GM18511 (cell line): ENCODE measurements around the gene RPEL1.
"Not testable (repeated sequence)": the region's sequence is repeated elsewhere in the genome, so short reads cannot be mapped to it uniquely, and the experiment has no call there.

ENCODE experiments used
- ATAC-seq: cut with Tn5 transposase; IDR thresholded peaks from one replicate; pipeline ENCODE4 v1.9.1; 2021; ENCODE audit warnings: mild to moderate bottlenecking, moderate library complexity; ENCODE audit not compliant: unreplicated experiment

The RPEL1 gene

DNA sequence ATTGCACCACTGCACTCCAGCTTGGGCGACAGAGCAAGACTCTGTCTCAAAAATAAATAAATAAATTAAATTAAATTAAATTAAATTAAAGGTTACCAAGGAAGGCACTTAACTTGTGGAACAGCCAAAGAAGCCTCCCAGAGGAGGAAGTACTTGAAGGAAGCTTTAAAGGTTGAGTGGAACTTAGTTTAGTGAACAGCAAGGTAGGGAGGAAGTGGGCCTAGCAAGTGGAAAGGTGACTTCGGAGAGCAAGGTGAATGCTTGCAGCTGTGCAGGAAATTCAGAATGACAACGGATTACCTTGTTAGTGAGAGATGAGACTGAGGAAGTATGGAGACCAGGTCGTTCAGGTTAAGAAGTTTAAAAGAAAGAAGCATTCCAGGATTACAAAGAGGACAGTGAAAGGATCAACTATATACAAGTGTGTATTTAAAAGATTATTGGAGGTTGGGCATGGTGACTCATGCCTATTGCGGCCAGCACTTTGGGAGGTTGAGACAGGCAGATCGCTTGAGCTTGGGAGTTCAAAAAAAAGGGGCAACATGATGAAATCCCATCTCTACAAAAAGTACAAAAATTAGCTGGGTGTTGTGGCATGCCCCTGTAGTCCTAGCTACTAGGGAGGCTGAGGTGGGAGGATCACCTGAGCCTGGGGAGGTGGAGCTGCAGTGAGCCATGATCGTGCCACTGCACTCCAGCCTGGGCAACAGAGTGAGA is 12.8 kb upstream of the RPEL1 start:
- no peak for ATAC-seq

DNA sequence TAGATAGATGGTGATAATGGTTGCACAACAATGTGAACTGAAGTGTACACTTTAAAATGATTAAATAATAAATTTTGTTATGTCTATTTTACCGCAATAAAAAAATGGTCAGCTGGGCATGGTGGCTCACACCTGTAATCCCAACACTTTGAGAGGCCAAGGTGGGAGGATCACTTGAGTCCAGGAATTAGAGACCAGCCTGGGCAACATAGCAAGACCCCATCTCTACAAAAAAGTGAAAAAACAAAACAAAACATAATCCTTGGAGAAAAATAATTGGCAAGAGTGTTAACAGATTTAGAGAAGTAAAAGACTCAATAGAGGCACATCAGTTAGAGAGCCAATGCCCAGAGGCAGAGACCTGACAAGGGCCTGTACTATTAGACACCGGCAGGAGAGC is 9.9 kb upstream of the RPEL1 start:
- ATAC-seq: no peak

DNA sequence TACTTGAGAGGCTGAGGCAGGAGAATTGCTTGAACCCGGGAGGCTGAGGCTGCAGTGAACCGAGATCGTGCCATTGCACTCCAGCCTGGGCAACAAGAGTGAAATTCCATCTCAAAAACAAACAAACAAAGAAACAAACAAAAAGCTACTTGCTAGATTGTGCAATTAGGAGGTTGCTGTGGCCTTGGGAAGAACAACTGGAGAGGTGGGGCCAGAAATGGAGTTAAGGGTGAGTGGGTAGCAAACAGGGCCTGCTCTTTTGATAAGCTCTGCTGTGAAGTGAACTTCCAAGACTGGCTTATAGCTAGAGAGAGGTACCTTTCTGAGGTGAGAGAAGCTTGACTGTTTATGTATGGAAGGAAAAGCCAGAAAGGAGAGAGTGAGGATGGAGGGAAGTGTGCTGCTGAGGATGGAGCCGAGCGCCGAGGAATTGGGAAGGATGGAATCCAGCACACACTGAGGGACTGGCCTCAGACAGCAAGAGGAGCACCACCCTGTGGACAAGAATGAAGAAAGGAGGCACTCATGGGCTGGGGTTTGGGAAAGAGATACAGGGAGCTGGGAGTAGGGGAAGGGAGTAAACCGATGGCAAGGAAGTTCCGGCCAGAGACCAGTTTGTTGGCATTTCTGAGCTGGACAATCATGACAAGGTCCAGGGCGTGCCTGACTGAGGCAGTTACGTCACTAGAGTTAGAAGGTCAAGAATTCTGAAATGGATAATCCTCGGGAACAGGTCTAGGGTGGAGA is 7.0 kb upstream of the RPEL1 start:
- no peak for ATAC-seq

DNA sequence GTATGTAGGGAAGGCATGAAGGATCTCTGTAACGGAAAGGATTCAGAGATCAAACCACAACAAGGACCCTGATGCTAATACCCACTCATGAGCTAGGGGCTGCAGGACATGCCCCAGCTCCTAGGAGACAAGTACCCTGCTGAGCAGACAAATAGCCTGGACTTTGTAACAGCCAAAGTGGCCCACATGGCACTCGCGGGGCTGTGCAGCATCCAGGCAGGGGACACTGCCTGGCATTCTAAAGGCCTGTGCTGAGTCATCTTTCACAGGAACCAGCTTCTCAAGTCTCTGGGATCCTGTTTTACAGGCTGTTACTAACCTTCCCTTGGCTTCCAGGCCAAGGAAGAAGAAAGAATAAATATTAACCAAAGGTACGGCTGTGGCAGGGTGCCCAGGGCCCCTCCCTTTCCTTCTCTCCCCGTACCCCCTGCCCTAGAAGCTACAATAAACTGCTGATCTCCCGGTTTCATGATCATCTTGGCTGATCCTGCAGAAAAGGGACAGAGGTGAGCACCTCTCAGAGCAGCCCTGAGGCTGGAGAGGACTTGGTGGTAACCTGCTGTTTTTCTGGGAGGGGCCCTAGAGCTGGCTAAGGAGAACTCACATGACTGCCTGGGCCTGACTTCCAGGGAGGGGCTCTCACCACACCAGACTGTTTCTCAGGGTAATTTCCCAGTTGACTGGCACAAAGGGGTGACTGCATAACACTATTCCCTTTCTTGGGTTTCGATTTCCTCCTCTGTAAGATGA is 4.2 kb upstream of the RPEL1 start:
- no peak for ATAC-seq

DNA sequence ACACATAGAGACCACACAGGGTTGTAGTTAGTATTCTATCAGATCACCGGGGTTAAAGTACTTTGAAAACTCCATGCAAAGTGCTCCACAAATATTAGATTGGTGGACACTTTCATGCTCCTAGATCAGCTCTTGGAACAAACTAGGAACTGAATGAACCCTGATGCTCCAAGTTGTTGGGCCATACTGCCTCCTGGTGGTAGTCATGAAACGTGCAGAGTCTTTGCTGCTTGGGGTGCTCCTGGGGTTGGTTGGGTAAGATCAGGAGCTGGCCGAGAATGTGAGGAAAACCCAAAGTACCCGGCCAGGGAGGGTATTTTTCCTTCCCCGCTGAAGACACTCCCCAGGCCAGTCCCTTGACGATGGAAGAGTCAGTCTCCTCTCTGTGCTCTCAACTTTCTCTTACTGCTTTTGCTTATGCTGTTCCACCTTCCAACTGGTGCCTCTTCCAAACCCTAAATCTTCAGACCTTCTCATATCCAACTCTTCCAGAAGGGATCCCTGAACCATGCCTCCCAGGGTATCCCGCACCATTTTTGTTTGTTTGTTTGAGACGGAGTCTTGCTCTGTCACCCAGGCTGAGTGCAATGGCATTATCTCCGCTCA is 918 bp upstream of the RPEL1 start:
- no peak for ATAC-seq

DNA sequence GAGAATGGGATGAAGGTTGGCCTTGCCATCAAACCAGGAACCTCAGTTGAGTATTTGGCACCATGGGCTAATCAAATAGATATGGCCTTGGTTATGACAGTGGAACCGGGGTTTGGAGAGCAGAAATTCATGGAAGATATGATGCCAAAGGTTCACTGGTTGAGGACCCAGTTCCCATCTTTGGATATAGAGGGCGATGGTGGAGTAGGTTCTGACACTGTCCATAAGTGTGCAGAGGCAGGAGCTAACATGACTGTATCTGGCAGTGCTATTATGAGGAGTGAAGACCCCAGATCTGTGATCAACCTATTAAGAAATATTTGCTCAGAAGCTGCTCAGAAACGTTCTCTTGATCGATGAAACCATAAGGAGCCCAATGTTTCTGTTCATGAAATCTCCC is 637 bp downstream of the RPEL1 start:
- no peak for ATAC-seq

DNA sequence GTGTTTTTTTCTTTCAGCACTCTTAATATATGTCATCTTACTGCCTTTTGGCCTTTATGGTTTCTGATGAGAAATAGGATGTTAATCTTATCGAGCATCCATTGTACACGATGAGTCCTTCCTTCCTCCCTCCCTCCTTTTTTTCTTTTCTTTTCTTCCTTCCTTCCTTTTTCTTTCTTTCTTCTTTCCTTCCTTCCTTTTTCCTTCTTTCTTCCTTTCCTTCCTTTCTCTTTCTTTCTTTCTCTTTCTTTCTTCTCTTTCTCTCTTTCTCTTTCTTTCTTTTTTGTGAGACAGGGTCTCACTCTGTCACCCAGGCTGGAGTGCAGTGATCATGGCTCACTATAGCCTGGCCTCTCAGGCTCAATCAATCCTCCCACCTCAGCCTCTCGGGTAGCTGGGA is 8.4 kb downstream of the RPEL1 start:
- ATAC-seq: no peak

DNA sequence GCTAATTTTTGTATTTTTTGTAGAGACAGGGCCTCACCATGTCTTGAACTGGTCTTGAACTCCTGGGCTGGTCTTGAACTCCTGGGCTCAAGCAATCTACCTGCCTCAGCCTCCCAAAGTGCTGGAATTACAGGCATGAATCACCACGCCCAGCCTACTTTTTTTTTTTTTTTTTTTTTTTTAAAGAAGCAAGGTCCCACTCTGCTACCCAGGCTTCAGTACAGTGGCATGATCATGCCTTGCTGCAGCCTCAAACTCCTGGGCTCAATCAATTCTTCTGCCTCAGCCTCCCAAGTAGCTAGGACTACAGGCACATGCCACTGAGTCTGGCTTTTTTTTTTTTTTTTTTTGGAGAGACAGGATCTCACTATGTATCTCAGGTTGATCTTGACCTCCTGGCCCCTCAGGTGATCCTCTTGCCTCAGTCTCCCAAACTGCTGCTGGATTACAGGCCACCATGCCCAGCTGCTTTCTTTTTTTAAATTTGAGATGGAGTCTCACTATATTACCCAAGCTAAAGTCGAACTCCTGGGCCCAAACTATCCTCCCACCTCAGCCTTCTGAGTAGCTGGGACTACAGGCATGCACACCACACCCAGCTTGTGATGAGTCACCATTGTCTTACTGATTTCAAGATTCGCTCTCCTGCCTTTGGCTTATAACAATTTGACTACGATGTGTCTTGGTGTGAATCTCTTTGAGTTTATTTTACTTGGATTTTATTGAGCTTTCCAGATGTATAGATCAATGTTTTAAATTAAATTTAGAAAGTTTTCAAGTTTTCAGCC is 9.0 kb downstream of the RPEL1 start:
- ATAC-seq: no peak

DNA sequence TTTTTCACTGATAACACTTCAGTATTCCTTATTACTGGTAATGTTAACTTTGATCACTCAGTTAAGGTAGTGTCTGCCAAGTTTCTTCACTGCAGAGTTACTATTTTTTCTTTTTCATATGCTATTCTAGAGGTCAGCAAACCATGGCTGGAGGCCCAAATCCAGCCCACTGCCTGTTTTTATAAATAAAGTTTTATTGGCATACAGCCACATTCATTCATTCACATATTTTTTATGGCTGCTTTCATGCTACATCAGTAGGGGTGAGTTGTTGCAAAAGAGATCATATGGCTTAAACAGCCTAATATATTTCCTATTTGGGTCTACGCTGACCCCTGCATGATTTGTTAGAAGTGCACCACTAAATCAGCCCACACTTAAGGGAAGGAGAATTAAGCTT is 10.9 kb downstream of the RPEL1 start:
- no peak for ATAC-seq

DNA sequence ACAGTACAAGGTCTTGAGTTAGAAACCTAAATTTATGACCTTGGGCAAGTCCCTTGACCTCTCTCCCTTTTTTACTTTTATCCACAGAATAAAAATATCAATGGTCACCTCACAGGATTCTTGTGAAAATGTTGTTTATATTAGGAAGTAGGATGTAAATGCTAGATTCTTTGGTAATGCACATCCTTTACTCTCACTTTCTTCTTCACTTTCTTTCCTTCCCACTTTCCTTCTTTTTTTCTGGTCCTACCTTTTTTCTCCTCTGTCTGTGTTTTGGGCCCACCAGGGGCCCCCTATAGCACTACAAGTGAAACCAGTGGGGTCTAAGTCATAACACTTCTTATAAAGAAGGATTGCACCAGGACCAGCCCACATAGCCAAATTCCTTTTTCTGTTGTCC is 12.1 kb downstream of the RPEL1 start:
- no peak for ATAC-seq

DNA sequence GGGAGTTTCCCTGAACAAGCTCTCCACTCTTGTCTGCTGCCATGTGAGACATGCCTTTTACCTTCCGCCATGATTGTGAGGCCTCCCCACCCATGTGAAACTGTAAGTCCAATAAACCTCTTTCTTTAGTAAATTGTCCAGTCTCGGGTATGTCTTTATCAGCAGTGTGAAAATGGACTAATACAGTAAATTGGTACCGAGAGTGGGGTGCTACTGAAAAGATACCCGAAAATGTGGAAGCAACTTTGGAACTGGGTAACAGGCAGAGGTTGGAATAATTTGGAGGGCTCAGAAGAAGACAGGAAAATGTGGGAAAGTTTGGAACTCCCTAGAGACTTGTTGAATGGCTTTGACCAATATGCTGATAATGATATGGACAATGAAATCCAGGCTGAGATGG is 13.2 kb downstream of the RPEL1 start:
- ATAC-seq: not testable (repeated sequence)

DNA sequence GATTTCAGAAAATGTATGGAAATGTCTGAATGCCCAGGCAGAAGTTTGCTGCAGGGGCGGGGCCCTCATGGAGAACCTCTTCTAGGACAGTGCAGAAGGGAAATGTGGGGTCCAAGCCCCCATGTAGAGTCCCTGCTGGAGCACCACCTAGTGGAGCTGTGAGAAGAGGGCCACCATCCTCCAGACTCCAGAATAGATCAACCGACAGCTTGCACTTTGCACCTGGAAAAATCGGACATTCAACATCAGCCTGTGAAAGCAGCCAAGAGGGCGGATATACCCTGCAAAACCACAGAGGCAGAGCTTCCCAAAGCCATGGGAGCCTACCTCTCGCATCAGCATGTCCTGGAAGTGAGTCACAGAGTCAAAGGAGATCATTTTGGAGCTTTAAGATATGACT is 14.3 kb downstream of the RPEL1 start:
- ATAC-seq: no peak

DNA sequence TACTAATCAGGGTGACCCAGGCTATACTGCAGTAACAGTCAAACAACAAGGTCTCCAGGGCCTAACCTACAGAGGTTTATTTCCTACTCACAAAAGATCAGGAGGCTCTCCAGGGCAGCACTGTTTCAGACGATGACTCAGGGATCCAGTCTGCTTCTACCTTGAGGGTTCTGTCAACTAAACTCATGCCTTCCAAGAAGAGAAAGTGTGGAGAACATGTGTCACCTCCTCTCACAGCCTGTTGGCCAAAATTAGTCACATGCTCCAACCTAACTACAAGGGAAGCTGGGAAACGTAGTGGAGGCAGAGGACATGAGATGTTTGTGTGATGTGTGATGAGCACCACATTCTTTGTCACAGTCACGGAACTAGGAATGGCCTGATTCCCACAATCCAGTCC is 16.5 kb downstream of the RPEL1 start:
- ATAC-seq: no peak

DNA sequence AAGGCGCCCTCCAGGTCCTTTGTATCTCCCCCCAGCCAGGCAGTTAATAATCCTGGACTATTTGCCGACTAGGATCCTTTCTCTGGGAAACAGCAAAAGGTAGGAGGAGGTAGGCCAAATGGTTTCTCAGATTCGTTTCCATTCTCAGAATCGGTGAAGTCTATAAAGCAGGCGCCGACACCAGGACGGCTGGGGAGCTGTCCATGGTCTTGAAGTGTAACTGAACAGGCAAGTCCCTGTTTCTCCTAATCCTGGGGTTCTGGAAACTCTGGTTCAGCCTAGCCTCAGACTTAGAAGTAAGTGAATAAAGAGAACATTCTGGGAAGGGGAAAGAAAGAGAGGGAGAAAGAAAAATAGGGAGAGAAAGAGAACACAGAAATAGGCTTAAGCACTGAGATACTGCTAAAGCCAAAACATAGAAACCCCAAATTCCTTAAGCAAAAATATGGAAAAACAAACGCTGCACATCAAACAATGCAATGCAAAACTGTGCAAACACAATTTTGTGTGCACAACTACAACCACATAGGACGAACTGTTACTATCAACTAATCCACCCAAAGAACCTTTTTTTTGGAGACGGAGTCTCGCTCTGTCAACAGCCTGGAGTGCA is 20.1 kb downstream of the RPEL1 start:
- ATAC-seq: no peak

DNA sequence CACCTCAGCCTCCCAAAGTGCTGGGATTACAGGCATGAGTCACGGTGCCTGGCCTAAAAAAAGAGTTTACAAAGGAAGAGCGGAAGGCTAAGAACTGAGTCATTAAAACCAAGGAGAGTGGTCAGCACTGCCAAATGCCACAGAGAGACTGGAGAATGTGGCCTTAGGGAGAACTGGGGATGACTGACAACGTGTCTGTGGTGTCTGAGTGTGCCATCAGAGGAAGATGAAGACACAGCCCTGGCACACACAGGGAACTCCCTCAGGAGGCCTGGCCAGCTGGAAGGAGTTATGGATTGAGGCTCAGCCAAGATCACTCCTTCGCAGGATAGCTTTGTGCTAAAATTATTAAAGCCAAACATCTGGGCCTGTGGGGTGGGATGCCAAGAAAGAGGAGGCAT is 27.4 kb downstream of the RPEL1 start:
- ATAC-seq: no peak

DNA sequence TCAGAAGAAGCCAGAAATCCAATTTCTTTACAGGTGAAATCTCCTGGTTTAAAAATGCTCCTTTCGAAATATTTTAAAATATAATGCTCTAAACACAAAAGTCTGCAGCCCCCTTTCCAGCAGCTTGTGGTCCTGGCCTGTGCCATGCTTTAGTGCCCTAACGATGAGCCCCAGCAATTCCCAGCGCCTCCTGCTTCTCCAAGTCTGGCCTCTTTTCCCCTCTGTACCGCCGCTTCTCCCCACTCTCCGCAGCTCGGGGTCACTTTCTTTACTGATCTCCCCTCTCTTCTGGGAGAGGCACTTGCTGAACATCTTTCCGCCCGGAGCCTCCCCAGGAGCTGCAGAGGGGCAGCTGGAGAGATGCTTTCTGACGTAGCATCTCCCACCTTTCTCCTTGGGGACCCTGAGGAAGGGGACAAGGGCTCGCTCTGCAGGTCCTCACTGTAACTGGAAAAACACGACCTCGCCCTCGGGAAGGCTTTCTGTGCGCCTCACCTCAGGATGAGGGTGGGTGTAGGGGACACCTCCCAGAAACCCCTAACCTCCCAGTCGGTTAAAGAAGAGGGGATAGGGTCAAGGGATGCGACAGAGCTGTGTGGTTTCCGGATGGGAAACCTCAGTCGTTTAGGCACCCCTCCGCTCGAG is 30.7 kb downstream of the RPEL1 start:
- ATAC-seq: no peak

DNA sequence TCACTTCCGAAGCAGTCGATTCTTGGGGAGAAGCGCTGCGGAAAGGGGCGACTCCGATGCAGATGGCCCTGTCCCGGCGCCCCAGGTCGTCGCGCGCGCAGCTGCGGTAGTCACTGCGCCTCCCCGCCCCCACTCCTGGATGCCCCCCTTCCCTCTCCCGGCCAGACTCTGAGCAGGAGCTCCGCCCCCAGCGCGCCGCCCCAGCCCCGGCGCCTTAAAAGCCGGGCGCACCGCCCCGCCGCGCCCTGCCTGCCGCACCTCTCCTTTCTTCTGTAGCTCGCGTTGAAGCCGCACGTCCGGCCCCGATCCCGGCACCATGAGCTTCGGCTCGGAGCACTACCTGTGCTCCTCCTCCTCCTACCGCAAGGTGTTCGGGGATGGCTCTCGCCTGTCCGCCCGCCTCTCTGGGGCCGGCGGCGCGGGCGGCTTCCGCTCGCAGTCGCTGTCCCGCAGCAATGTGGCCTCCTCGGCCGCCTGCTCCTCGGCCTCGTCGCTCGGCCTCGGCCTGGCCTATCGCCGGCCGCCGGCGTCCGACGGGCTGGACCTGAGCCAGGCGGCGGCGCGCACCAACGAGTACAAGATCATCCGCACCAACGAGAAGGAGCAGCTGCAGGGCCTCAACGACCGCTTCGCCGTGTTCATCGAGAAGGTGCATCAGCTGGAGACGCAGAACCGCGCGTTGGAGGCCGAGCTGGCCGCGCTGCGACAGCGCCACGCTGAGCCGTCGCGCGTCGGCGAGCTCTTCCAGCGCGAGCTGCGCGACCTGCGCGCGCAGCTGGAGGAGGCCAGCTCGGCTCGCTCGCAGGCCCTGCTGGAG is 31.4 kb downstream of the RPEL1 start, which contains the start of gene INA:
Gene INA, plus strand, starts transcription at position 243 of the 817 bp plus-strand sequence. Its CDS starts 74 bp downstream, at position 317.
- ATAC-seq: no peak

DNA sequence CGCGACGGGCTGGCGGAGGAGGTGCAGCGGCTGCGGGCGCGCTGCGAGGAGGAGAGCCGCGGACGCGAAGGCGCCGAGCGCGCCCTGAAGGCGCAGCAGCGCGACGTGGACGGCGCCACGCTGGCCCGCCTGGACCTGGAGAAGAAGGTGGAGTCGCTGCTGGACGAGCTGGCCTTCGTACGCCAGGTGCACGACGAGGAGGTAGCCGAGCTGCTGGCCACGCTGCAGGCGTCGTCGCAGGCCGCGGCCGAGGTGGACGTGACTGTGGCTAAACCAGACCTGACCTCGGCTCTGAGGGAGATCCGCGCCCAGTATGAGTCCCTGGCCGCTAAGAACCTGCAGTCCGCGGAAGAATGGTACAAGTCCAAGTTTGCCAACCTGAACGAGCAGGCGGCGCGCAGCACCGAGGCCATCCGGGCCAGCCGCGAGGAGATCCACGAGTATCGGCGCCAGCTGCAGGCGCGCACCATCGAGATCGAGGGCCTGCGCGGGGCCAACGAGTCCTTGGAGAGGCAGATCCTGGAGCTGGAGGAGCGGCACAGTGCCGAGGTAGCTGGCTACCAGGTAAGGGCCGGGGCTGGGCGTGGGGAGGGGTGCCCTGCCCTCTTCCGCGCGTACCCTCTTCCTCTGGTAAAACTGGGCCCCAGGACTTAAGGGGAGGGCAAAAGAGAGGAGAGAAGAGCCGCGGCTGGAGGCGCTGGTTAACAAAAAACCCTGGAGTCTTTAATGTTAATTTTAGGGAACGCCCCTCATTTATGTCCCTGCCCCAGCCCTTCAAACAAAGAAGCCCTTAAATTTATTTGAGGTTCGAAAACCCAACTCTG is 32.2 kb downstream of the RPEL1 start:
- no peak for ATAC-seq
